GM19025 (cell line): Measurements from ENCODE around the gene CCDC28A.
"Not testable (repeated sequence)": the region's sequence is repeated elsewhere in the genome, so short reads cannot be mapped to it uniquely, and the experiment has no call there.

Source experiments
- ATAC-seq: cut with Tn5 transposase; IDR thresholded peaks from one replicate; pipeline ENCODE4 v1.9.1; 2021; ENCODE audit warnings: mild to moderate bottlenecking, low read depth, moderate library complexity; ENCODE audit not compliant: unreplicated experiment

The CCDC28A gene

DNA sequence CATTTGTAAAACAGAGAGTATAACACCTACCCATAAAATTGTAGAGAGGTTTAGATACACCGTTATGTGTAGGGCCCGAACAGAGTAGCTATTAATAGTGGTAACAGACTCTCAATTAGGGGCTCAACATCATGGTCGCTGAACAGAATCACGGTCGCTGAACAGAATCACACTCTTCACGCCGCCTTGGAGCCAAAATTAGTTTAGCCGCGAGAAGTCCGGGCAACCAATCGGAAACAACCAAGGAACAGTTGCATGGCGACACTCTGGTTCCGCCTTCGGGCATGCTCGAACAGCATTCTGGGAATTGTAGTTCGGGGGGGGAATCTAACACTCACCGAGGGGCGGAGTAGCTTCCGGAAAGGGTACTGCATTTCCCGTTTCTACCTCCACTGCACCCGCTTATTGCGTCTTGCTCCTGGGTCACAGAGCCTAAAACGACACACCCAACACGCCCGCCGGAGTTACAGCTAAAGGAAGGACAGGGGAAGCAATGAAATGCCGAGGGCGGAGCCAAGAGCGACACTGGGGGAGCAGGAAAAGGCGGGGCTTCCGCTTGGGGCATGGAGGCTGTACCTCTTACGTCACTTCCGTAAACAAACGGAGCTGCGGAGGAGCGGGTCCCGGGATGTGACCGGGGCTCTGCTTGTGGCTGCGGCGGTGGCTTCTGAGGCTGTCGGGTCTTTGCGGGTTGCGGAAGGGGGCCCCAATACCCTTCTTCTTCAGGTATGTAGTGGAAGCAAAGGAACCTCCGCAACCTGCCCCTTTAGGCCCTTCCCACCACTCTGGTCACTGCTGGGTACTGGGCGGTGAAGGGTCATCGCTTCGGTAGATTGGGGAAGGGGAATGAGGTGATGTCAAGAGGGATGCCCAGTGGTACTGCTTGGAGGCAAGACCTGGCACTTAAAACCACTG is at the start of gene CCDC28A:
Gene CCDC28A, plus strand, starts transcription at position 593 of the 915 bp plus-strand sequence. CDS start 2,352 bp downstream, outside the sequence.
- peak; percentile 94 for ATAC-seq

DNA sequence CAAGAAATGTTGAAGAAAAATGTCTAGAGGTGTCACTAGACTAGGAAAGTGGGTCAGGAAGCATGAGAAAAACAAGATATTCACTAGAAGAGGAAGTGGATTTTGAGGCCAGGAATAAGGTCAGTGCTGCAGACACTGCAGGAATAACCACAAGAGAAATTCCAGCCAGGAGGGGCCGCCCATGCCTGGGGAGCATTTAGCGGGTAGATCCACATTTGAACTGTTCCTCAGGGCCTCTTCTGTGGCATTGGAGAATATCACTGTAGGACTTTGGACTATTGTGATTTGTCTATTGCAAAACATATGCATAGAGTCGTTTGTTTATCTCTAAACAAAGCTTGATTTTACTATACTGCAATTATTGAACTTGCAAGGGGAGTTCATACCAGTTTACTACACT is 49.6 kb upstream of the CCDC28A start:
- ATAC-seq: no peak

DNA sequence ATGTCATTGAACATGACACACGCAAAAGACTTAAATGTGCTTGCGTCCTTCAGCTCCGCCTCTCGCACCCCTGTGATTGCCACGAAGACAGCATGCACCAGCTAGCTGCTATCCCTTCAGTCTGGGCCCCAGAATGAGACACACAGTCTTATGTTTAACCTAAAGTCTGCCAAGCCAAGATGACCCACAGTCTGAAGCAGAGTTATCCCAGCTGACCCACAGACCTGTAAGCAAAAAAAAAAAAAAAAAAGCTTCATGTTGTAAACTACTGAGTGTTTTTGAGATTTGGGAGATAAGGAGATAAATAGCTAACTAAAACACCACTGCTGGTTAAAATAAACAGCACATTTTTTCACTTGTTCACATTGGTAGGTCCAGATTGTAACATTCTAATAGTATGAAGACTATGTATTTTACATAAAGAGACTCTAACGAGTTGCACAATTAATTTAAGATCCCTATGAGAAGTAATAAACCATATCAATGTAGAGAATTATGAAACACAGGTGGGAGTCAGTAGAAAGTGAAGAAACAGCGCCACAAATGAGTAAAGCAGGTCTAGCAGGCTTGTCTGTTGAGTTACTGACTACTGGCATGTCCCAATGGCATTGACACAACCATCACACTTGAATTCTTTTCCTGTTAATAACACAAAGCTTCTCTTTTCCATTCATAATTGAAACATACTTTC is 47.4 kb upstream of the CCDC28A start:
- no peak for ATAC-seq

DNA sequence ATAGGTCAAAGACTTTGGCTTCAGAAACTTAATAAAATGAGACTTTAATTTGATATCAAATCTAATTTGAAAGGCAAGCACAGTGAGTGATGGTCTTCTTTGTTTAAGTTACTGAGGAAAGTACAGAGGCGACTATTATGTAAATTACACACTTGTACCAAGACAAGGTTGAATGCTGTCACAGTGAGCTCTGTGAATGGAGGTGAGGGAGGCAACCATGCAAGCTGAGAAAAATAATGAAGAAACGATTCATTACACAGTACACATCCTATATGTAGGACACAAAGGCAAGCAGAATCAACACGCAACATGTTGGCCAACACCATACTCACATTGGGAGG is 46.8 kb upstream of the CCDC28A start:
- no peak for ATAC-seq

DNA sequence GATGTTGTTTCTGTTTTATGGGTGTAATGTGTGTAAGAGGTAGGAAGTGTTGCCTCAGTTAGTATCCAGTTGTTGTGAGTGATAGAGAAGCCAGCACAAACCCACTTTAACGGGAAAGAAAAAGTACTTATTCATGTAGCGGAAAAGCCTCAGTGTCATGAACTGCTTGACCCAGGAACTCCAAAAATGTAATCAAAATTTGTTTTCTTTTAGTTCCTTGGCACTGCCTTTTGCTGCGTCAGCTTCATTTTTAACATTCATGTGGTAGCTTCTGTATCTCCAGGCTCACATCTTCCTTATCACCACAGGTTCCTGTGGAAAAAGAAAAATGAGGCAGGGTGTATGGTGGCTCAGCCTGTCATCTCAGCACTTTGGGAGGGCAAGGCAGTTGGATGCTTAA is 46.4 kb upstream of the CCDC28A start:
- ATAC-seq: no peak

DNA sequence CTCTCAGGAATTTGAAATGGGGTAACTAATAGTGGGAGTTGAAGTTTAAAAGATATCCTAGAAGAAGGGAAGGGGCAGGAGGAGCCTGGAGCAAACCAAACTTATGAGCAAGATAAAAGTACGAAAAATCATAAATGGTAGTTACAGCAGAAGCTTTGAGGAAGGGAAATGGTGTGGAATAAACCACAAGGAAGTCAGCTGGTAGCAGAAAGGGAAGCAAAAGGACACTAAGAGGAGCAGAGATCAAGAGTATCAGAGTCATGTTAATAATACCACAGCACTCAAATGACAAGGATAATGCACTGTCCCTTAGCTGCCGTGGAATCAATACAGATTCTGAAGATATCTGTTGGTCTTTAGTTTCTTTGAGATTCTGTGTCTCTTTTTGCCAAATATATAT is 44.9 kb upstream of the CCDC28A start:
- ATAC-seq: no peak

DNA sequence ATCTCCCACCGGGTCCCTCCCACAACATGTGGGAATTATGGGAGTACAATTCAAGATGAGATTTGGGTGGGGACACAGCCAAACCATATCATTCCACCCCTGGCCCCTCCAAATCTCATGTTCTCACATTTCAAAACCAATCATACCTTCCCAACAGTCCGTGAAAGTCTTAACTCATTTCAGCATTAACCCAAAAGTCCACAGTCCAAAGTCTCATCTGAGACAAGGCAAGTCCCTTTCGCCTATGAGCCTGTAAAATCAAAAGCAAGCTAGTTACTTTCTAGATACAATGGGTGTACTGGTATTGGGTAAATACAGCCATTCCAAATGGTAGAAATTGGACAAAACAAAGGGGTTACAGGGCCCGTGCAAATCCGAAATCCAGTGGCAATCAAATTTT is 43.5 kb upstream of the CCDC28A start:
- not testable (repeated sequence) for ATAC-seq

DNA sequence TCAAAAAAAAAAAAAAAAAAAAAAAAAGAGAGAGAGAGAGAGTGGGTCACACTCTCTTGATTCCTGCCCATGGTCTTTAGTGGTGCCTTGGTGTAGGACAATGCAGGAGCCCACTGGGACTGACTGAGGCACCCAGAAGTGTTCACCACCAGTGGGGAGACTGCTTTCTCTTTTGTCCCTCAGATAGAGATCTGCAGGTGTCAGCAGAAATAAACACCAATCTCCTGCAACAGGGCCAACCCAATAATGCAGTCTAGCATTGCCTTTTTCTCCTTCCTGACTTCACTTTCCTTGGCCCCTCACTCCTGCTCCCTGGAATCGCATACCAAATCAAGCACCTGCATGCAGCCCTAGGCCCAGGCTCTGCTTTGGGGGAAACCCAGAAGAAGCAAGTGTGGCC is 39.0 kb upstream of the CCDC28A start:
- ATAC-seq: no peak

DNA sequence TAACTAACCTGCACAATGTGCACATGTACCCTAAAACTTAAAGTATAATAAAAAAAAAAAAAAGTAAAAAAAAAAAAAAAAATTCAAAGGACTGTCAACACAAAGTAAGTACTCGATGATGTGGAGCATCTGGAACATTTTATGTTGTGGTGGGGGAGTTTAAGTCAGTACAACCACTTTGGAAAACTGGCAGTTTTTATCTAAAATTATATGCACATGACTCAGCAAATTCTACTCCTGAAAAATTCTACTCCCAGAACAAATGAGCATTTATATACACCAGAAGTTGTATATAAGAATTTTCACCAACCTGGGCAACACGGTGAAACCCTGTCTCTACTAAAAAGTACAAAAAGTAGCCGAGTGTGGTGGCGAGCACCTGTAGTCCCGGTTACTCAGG is 36.9 kb upstream of the CCDC28A start:
- no peak for ATAC-seq

DNA sequence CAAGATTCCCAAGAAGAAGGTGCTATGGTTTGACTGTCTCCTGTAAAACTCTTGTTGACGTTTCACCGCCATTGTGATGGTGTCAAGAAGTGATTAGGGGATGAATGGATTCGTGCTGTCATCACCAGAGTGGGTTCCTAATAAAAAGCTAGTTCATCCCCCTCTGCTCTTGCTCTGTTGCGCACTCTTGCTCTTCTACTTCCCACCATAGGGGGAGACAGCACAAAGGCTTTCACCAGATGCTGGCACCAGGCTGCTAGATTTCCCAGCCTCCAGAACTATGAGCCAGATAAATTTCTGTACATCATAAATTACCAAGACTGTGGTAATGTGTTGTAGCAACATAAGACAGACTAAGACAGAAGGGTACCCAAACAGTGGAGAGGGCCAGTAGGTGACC is 21.6 kb upstream of the CCDC28A start:
- ATAC-seq: no peak

DNA sequence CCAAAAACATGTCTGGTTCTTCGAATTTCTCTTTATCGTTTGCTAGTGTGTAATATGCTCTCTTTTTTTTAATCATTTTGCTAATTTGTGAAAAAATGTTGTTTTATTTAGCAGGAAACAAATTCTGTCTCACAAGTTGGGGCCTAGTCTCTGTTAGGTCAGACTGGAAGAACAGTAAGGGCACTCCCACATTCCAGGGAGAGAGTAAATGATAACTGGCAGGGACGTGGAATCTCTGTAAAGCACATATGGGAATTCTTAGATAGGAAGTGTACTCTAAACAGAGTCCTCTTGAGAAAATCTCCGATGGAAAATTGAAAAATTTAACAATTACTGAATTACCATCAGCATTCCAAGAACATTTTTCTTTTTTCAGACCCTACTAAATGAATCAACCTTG is 16.4 kb upstream of the CCDC28A start:
- no peak for ATAC-seq

DNA sequence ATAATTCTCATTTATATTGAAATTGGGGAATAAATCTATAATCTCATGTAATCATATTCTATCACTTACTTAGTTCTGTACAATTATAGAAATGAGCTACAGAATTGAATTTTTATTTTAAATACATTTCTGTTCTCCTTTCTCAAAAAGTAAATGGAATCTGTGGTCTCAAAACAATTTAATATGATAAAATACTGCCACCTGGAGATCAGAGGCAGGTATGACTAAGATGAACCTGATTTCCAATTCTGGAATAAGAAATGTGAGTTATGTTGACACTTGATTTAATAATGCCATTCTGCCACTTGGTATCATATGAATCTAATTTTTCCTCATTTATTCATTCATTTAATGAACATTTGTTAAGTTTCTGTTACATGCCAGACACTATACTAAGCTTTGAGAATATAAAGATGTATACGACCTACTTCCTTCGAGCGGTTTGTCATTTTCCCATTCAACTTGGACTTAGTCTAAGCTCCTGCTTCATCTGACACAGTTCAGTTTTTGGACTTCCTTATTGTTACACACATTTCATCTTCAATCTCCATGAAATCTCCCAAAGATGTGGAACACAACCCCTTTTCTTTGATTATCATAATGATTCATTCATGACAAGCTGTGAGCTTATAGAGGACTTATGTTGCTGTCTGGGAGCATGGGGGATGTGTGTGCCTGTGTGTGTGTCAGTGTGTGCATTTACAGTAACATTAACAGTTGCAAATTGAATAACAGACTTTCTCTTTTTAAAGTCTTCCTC is 7.5 kb upstream of the CCDC28A start:
- ATAC-seq: no peak

DNA sequence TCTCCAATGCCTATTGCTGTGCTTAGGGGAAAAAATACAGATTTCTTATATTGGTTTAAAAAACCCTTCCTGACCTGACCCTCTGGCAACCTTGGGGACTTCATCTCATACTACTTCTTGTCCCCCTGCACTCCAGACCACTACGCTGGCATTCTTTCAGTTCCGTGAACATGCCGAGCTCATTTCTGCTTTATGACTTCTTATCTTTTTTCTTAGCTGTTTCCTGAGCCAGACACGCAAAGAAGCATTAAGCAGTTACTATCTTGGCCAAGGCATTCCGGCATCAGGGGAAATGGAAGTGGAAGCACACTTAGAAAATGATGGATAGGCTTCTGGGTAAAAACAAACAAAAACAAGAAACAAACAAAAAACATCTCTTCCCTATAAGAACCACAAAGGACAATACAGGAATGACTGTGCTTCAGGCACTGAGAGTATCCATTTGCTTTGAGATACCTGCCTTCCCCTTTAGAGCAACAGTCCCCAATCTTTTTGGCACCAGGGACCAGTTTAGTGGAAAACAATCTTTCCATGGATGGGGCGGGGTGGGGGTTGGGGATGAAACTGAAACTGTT is 4.4 kb upstream of the CCDC28A start:
- ATAC-seq: no peak

DNA sequence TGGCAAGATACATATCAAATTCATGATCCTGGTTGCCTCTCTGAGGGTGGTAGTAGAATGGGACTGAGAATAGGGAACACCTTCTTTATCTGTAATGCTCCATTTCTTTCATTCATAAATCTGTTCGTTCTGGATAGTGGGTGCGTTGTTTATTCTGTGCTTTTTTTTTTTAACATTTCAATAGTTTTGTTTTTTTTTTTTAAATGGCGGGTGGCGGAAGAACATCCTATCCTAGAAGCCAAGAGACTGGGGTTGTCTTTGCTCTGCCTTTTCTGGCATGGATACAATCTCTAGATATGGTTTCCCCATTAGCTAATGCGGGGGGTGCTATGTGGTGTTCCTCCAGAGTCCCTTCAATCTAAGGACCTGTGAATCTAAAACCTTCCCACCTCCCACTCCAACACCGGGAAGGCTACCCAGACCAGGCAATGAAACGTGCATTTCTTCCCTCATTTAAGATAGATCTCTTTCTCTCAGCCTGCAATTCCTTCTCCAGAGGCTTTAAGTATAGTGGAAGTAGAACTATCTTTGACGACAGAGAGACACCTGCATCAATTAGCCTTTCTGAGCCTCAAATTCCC is 883 bp upstream of the CCDC28A start:
- ATAC-seq: no peak

DNA sequence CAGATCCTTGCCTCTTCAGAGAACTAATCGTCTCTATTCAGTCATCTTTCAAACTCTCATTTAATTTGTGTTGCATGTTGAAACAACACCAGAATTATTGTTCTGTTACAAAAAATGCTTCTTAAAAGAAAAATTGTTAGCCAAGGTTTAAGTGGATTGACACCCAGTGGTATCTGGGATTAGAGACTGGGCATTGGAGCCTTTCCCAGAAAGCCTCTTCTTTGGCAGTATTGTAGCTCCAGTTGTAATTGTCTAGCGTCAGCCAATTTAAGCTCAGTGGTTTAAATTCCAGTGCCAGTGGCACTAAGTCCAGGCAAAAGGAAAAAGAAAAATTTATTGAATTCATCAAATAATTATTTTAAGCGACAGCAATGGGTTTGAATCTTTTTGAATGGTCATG is 801 bp downstream of the CCDC28A start:
- no peak for ATAC-seq

DNA sequence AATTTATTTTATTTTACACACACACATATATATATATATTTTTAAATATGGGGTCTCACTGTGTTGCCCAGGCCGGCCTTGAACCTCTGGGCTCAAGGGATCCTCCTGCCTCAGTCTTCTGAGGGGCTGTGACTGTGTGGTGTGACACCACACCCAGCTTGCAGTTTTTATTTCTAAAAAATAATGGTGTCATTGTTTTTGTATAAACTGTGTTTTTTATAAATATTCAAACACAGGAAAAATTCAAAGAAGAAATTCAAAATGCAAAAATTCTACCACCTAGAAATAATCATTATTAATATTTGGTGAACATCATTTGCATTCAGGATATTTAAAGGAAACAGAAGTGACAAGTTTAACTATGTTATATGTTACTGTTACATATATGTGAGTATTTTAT is 3.1 kb downstream of the CCDC28A start:
- no peak for ATAC-seq

DNA sequence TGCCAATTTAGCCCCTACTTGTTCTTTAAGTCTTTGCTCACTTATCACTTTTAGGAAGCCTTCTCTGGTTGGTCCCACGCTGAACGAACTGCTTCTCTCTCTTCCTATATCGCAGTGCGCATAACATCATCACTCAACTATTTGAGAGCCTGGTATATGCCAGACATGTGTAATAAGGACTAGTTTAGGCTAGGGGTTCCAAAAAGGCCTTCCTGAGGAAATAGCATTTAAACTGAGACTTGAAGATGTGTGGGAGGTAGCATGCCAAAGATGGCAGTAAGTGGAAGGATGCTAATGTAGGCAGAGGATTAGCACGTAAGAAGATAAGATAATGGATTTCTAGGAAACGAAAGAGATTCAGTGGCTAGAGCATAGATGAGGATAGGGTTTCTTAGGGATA is 4.8 kb downstream of the CCDC28A start:
- no peak for ATAC-seq

DNA sequence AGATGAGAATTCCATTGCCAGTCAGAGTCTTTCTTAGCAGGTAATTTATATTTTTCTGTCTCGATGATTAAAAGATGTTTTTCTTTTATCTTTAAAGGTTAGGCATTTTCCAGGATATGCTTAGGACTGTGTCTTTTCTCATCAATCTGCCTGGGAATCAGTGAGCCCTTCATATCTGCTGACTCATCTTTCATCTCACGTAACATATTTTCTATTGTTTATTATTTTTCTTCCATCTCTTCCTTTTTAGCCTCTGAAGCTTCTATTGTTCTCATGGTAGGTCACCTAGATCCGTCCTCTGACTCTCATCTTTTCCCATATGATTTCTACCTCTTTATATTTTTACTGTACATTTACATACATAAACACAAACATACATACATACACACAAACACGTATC is 8.7 kb downstream of the CCDC28A start:
- ATAC-seq: no peak

DNA sequence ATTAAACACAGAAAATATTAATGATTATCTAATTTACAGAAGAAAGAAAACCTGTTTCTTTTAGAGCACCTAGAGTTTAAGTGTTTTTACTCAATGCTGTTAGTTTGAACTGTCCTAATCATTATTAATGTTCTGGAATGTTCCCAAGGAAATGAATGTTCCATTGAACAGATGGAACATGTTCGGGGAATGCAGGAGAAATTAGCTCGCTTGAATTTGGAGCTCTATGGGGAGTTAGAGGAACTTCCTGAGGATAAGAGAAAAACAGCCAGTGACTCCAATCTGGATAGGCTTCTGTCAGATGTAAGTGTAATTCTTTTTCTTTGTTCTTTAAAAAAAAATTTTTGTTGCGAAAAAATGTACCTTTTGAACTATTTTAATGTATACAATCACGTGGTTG is 11.5 kb downstream of the CCDC28A start:
- ATAC-seq: no peak

DNA sequence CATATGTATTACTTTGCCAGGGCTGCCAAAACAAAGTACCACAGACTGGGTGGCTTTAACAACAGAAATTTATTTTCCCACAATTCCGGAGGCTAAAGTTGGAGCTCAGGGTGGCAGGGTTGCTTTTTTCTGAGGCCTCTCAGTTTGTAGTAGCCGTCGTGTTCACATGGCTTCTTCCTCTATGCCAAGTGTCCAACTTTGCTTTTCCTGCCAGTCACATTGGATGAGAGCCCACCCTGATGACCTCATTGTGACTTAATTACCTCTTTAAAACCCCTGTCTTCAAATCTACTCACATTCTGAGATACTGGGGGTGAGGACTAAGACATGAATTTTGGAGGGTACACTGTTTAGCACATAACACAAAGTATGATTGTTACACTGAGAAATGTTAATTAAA is 12.4 kb downstream of the CCDC28A start:
- ATAC-seq: no peak

DNA sequence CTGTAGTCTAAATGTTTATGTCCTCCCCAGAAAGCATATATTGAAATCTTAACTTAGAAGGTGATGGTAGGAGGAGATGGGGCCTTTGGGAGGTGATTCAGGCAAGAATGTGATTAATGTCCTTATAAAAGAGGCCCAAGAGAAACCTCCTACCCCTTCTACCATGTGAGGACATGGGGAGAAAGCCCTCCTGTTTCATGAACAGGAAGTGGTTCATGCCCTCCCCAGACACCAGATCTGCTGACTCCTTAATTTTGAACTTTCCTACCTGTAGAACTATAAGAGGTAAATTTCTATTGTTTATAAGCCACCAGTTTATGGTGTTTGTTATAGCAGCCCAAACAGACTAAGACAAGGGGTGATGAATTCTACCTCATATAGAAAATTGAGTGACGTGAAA is 13.6 kb downstream of the CCDC28A start:
- no peak for ATAC-seq
